DOHH2 (cell line): ENCODE data around the gene DYRK1B.

Source experiments
- H3F3A ChIP-seq: fragments of 200-600 bp; sonication (generic), shearing (Covaris generic); 2 replicates; pipeline ENCODE4 v1.6.0; 2016; ENCODE audit warnings: antibody characterized with exemption, mild to moderate bottlenecking; ENCODE audit not compliant: control insufficient read depth, insufficient read depth
- H3K27ac ChIP-seq: fragments of 200-600 bp; sonication (generic); 2 replicates; pipeline ENCODE4 v1.5.1; 2014; ENCODE audit warnings: low read depth, mild to moderate bottlenecking, low read length, moderate library complexity
- H3K27me3 ChIP-seq: fragments of 200-600 bp; sonication (generic); 2 replicates; pipeline ENCODE4 v1.6.1; 2014; ENCODE audit warnings: mild to moderate bottlenecking, low read length, mixed read lengths; ENCODE audit not compliant: control insufficient read depth
- H3K36me3 ChIP-seq: fragments of 200-600 bp; sonication (generic); 2 replicates; pipeline ENCODE4 v1.6.1; 2014; ENCODE audit warnings: mild to moderate bottlenecking, low read length, moderate library complexity, mixed read lengths; ENCODE audit not compliant: control insufficient read depth
- H3K4me1 ChIP-seq: fragments of 200-600 bp; sonication (generic); 2 replicates; pipeline ENCODE4 v1.6.1; 2014; ENCODE audit warnings: mild to moderate bottlenecking, low read length, mixed read lengths; ENCODE audit not compliant: control insufficient read depth
- H3K4me2 ChIP-seq: fragments of 200-600 bp; sonication (generic); 2 replicates; pipeline ENCODE4 v1.6.0; 2014; ENCODE audit warnings: mild to moderate bottlenecking, low read length, moderate library complexity
- H3K4me3 ChIP-seq: fragments of 200-600 bp; sonication (generic); 2 replicates; pipeline ENCODE4 v1.5.1; 2014; ENCODE audit warnings: mild to moderate bottlenecking, low read length, mixed read lengths
- H3K79me2 ChIP-seq: fragments of 200-600 bp; sonication (generic); 2 replicates; pipeline ENCODE4 v1.6.1; 2014; ENCODE audit warnings: mild to moderate bottlenecking, low read length, mixed read lengths; ENCODE audit not compliant: control insufficient read depth
- H3K9me2 ChIP-seq: fragments of 200-600 bp; sonication (generic); replicated peaks from 2 replicates; pipeline ENCODE4 v1.6.1; 2014; ENCODE audit warnings: mild to moderate bottlenecking, low read length, mixed read lengths; ENCODE audit not compliant: control insufficient read depth
- H3K9me3 ChIP-seq: fragments of 200-600 bp; sonication (generic); 2 replicates; pipeline ENCODE4 v1.6.1; 2014; ENCODE audit warnings: antibody characterized with exemption, low read length, mixed read lengths; ENCODE audit not compliant: control insufficient read depth, insufficient read depth
- H4K20me1 ChIP-seq: fragments of 200-600 bp; sonication (generic); 2 replicates; pipeline ENCODE4 v1.6.0; 2014; ENCODE audit warnings: low read depth, mild to moderate bottlenecking, antibody characterized with exemption, low read length, moderate library complexity; ENCODE audit not compliant: control insufficient read depth, insufficient read depth
- EZH2phosphoT487 ChIP-seq: fragments of 200-600 bp; sonication (generic); IDR thresholded peaks from 2 replicates; pipeline ENCODE4 v1.6.1; 2017; ENCODE audit warnings: borderline replicate concordance, mild to moderate bottlenecking, antibody characterized with exemption, low read length, moderate library complexity, mixed read lengths
- TF ChIP-seq, protein P1 (sequence below): fragments of 200-600 bp; sonication (generic); IDR thresholded peaks from one replicate; pipeline ENCODE4 v1.5.1; 2014; ENCODE audit warnings: antibody characterized with exemption, mild to moderate bottlenecking, low read depth, low read length; ENCODE audit not compliant: poor library complexity, severe bottlenecking

The DYRK1B gene

DNA sequence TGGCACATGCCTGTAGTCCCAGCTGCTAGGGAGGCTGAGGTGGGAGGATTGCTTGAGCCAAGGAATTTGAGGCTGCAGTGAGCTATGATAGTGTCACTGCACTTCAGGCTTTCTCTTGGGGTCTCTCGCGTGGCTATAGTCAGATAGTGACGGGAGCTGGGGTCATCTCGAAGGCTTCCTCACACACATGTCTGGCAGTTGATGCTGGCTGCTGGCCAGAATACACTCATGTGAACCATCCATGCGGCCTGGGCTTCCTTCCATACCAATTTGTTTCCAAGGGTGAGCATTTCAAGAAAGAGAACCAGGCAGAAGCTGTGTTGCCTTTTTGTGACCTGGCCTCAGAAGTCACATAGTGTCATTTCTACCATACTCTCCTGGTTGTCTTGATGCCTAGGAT, 28.9 kb downstream of the DYRK1B start:
- no peaks in the 10 kb centered on the region for H3K79me2 ChIP-seq
- no peak overlapping the region for H3K4me2 ChIP-seq
- no peaks in the 10 kb centered on the region for H3K9me3 ChIP-seq
- H3K27me3 ChIP-seq: peaks cover 12% of the 10 kb centered on the region; the same call in 1 of the 2 replicates
- TF ChIP-seq, protein P1, sequence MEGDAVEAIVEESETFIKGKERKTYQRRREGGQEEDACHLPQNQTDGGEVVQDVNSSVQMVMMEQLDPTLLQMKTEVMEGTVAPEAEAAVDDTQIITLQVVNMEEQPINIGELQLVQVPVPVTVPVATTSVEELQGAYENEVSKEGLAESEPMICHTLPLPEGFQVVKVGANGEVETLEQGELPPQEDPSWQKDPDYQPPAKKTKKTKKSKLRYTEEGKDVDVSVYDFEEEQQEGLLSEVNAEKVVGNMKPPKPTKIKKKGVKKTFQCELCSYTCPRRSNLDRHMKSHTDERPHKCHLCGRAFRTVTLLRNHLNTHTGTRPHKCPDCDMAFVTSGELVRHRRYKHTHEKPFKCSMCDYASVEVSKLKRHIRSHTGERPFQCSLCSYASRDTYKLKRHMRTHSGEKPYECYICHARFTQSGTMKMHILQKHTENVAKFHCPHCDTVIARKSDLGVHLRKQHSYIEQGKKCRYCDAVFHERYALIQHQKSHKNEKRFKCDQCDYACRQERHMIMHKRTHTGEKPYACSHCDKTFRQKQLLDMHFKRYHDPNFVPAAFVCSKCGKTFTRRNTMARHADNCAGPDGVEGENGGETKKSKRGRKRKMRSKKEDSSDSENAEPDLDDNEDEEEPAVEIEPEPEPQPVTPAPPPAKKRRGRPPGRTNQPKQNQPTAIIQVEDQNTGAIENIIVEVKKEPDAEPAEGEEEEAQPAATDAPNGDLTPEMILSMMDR: no peak
- TF ChIP-seq EZH2phosphoT487: no peak
- H3K36me3 ChIP-seq: no peaks in the 10 kb centered on the region
- H3K4me1 ChIP-seq: no peaks in the 10 kb centered on the region
- no peak overlapping the region for H3K4me3 ChIP-seq
- H3K9me2 ChIP-seq: no peaks in the 10 kb centered on the region
- H3K27ac ChIP-seq: no peak overlapping the region
- H4K20me1 ChIP-seq: no peaks in the 10 kb centered on the region
- H3F3A ChIP-seq: no peaks in the 10 kb centered on the region

DNA sequence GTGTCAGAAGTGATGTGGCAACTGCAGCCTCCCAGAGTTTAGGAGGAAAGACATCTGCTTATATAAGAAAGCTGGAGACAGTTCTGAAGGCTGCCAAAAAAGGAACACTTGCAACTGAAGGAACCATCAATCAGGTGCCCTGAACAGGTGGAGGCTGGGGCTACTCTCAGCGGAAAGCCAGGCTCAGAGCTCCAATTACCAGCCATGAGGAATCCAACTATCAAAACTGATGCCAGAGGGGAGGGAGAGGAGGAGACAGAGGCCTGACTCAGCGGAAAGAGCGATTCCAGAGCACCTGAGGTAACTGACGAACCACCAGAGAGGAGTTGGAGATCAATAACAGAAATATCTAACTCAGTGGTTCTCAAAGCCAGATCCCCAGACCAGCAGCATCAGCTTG, 31.0 kb downstream of the DYRK1B start:
- Histone ChIP-seq H3K4me1 (no peaks in the 10 kb centered on the region), H3K4me3 (no peak overlapping the region), H3K9me3 (no peaks in the 10 kb centered on the region), H3K27me3 (peaks cover 10% of the 10 kb centered on the region), H3K79me2 (no peaks in the 10 kb centered on the region), H4K20me1 (no peaks in the 10 kb centered on the region), H3K27ac (no peak overlapping the region), H3K9me2 (no peaks in the 10 kb centered on the region), H3K36me3 (no peaks in the 10 kb centered on the region), H3F3A (no peaks in the 10 kb centered on the region), H3K4me2 (no peak overlapping the region)
- TF ChIP-seq, protein P1: no peak
- no peak for TF ChIP-seq EZH2phosphoT487

- Histone ChIP-seq H3F3A (no peaks in the 10 kb centered on the region), H3K4me2 (no peak overlapping the region), H3K9me3 (no peaks in the 10 kb centered on the region), H4K20me1 (no peaks in the 10 kb centered on the region), H3K4me3 (no peak overlapping the region), H3K79me2 (no peaks in the 10 kb centered on the region), H3K27ac (no peak overlapping the region), H3K9me2 (no peaks in the 10 kb centered on the region), H3K36me3 (no peaks in the 10 kb centered on the region), H3K4me1 (peaks cover 5% of the 10 kb centered on the region), H3K27me3 (peaks cover 24% of the 10 kb centered on the region)
- TF ChIP-seq EZH2phosphoT487: no peak
- TF ChIP-seq, protein P1: no peak
Observed at GRCh38 chr19:39797083-39797482, 36.9 kb downstream of the DYRK1B start.

DNA sequence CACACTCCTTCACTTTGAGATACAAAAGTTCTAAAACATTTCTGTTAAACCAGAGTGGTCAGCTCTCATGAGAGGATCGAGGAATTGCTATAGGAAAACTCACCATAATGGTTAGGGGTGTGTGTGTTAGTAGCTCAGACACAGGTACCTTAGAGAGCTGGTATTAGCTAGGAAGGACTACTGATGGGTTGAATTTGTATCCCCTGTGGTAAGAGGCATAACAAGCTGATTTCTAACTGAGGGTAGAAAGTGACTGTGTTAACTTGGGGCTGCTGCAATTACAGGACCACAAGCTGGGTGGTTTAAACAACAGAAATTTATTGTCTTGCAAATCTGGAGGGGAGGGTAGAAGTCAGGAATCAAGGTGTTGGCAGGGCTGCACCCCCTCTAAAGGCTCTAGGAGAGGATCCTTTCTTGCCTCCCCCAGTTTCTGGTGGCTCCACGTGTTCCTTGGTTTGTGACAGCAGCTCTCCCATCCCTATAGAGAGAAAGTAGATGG, 37.9 kb downstream of the DYRK1B start:
- Histone ChIP-seq H3K4me1 (peaks cover 5% of the 10 kb centered on the region), H3K79me2 (no peaks in the 10 kb centered on the region), H3K27me3 (peaks cover 24% of the 10 kb centered on the region), H3K9me2 (no peaks in the 10 kb centered on the region), H3F3A (no peaks in the 10 kb centered on the region), H3K27ac (no peak overlapping the region), H3K4me2 (no peak overlapping the region), H4K20me1 (no peaks in the 10 kb centered on the region), H3K9me3 (no peaks in the 10 kb centered on the region), H3K4me3 (no peak overlapping the region), H3K36me3 (no peaks in the 10 kb centered on the region)
- TF ChIP-seq EZH2phosphoT487: no peak
- TF ChIP-seq, protein P1: no peak
